NK-92 (cell line): ENCODE measurements around the gene ATXN1.
"Not testable (repeated sequence)": the region's sequence is repeated elsewhere in the genome, so short reads cannot be mapped to it uniquely, and the experiment has no call there.

Source experiments
- DNase-seq: peaks from one replicate; lab custom pipeline; 2025; ENCODE audit not compliant: unreplicated experiment; lab: John Stamatoyannopoulos, UW

The ATXN1 gene

GRCh38 chr6:16545382-16545781 lies 215.9 kb downstream of the ATXN1 start:
- no peak for DNase-seq

GRCh38 chr6:16544521-16544920 lies 216.7 kb downstream of the ATXN1 start:
- DNase-seq, result no peak

- DNase-seq, result no peak
Measured at GRCh38 chr6:16544006-16544405, 217.3 kb downstream of the ATXN1 start.

- no peak for DNase-seq
Measured at GRCh38 chr6:16543521-16543920, 217.7 kb downstream of the ATXN1 start.

- DNase-seq, result no peak
Measured at GRCh38 chr6:16542070-16542469, 219.2 kb downstream of the ATXN1 start.

- no peak for DNase-seq
Measured at GRCh38 chr6:16540804-16541752, 220.2 kb downstream of the ATXN1 start.

GRCh38 chr6:16540383-16540782 lies 220.9 kb downstream of the ATXN1 start:
- DNase-seq, result not testable (repeated sequence)

- DNase-seq, result no peak
Measured at GRCh38 chr6:16539086-16539931, 222.0 kb downstream of the ATXN1 start.

GRCh38 chr6:16535564-16535963 lies 225.7 kb downstream of the ATXN1 start:
- DNase-seq, result no peak

GRCh38 chr6:16533721-16534136 lies 227.5 kb downstream of the ATXN1 start:
- DNase-seq, result no peak

- DNase-seq, result no peak
Measured at GRCh38 chr6:16533210-16533609, 228.1 kb downstream of the ATXN1 start.

- no peak for DNase-seq
Measured at GRCh38 chr6:16527691-16528090, 233.6 kb downstream of the ATXN1 start.

GRCh38 chr6:16524380-16524707 lies 236.9 kb downstream of the ATXN1 start:
- no peak for DNase-seq

- DNase-seq, result no peak
Measured at GRCh38 chr6:16523606-16524379, 237.5 kb downstream of the ATXN1 start.

GRCh38 chr6:16522937-16523336 lies 238.3 kb downstream of the ATXN1 start:
- no peak for DNase-seq

GRCh38 chr6:16521528-16521927 lies 239.7 kb downstream of the ATXN1 start:
- DNase-seq, result no peak

- no peak for DNase-seq
Measured at GRCh38 chr6:16519265-16520242, 241.7 kb downstream of the ATXN1 start.

- DNase-seq, result no peak
Measured at GRCh38 chr6:16518265-16518664, 243.0 kb downstream of the ATXN1 start.

- DNase-seq, result no peak
Measured at GRCh38 chr6:16514249-16514648, 247.0 kb downstream of the ATXN1 start.
